ENCODE results near the gene SHROOM2. TPM values are rescaled to one million over a fixed set of nuclear protein-coding genes. Genes with fewer than 3 reads are reported as not detected.
"Not testable (repeated sequence)": the region's sequence is repeated elsewhere in the genome, so short reads cannot be mapped to it uniquely, and the experiment has no call there.

SHROOM2 gene
- total and polyA plus RNA-seq, 8 donors, result 1.3 to 11.3 (median 3.9) TPM

GRCh38 chrX:9805956-9806355 is 19.7 kb downstream of the SHROOM2 start:
- Histone ChIP-seq H3K4me1 (no peaks in the 10 kb centered on the region), H3K36me3 (no peaks in the 10 kb centered on the region), H3K27me3 (no peaks in the 10 kb centered on the region), H3K9me3 (peaks cover 0 to under 1% (median under 1%) of the 10 kb centered on the region in 4 donors), H3K27ac (no peak overlapping the region), H3K4me3 (no peak overlapping the region)
- WGBS, 5 donors, result 90 to 99% (median 96%) methylated on average over 7 of the region's 7 CpGs
- intact Hi-C loops (cut with DNase I; ENCODE audit: low total_unique reads), result no loop called here
- no peak for DNase-seq
- TF ChIP-seq POLR2A (IDR thresholded peaks at IDR 0.05) (no peak), CTCF (IDR thresholded peaks at IDR 0.05) (no peak), POLR2AphosphoS5 (IDR thresholded peaks at IDR 0.05) (no peak), EP300 (IDR thresholded peaks at IDR 0.05) (no peak)

DNA sequence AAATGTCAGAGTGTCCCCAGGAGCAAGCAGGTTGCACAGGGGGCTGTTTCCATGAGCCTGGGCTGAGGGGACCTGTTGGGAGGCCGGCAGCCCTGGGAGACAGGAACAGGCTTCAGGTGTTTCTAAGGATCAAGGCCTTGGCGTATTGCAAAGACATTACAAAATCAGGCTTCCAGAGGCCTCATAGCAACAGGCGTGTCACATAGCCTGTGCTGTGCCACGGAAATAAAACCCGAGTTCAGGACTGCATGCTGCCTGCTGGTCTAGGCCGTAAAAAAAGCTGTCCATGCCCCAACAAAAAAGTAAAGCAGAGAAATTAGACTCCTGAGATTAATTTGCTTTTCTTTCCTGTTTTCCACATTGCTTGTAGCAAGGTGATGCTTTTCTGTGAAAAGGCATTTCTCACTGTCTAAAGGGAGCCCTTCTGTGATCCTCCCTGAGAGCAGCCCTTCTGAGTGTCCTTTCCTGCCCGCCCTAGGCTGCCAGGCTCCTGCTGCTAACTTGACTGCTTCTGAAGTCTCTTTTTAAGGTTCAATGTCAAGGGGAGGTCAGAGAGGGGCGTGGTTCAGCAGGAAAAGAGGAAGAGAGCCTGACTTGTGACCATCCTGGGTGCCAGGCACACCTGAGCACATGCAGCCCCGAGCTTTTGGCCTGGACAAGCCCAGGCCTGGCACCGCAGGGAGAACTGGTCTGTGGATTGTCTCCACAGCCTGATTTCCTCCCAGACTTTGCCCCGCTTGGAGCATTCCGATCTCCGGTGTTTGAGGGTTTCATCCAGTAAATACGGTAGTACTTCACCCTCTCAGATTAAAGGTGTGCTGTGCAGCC is 21.3 kb downstream of the SHROOM2 start:
- Histone ChIP-seq H3K4me3 (no peak overlapping the region), H3K27ac (peak overlapping the region in 1 of 5 donors; percentile 18), H3K9me3 (no peaks in the 10 kb centered on the region), H3K36me3 (no peaks in the 10 kb centered on the region), H3K4me1 (no peaks in the 10 kb centered on the region), H3K27me3 (no peaks in the 10 kb centered on the region)
- peak; percentile 36 to 70 for DNase-seq
- intact Hi-C loops (cut with DNase I; ENCODE audit: low total_unique reads), result no loop called here
- TF ChIP-seq EP300 (IDR thresholded peaks at IDR 0.05) (no peak), CTCF (IDR thresholded peaks at IDR 0.05) (no peak), POLR2A (IDR thresholded peaks at IDR 0.05) (no peak), POLR2AphosphoS5 (IDR thresholded peaks at IDR 0.05) (no peak)
- 45 to 68% (median 60%) methylated on average over 13 to 14 of the region's 14 CpGs for WGBS, 5 donors

- intact Hi-C loops (cut with DNase I; ENCODE audit: low total_unique reads); H3K4me3 ChIP-seq; H3K27ac ChIP-seq; DNase-seq; H3K36me3 ChIP-seq; H3K27me3 ChIP-seq; H3K4me1 ChIP-seq; H3K9me3 ChIP-seq: not testable (repeated sequence)
- WGBS, 5 donors, result 77 to 87% (median 83%) methylated on average over 5 of the region's 5 CpGs
Observed at GRCh38 chrX:9809876-9810275, 23.6 kb downstream of the SHROOM2 start.

- DNase-seq; H3K4me1 ChIP-seq; H3K36me3 ChIP-seq; H3K4me3 ChIP-seq; H3K27ac ChIP-seq; intact Hi-C loops (cut with DNase I; ENCODE audit: low total_unique reads); H3K9me3 ChIP-seq; H3K27me3 ChIP-seq: not testable (repeated sequence)
- 97 to 100% (median 100%) methylated on average over 3 of the region's 3 CpGs; no CpG with 5 or more reads in 1 of the 5 donors for WGBS, 5 donors
Observed at GRCh38 chrX:9811086-9811485, 24.9 kb downstream of the SHROOM2 start.

DNA sequence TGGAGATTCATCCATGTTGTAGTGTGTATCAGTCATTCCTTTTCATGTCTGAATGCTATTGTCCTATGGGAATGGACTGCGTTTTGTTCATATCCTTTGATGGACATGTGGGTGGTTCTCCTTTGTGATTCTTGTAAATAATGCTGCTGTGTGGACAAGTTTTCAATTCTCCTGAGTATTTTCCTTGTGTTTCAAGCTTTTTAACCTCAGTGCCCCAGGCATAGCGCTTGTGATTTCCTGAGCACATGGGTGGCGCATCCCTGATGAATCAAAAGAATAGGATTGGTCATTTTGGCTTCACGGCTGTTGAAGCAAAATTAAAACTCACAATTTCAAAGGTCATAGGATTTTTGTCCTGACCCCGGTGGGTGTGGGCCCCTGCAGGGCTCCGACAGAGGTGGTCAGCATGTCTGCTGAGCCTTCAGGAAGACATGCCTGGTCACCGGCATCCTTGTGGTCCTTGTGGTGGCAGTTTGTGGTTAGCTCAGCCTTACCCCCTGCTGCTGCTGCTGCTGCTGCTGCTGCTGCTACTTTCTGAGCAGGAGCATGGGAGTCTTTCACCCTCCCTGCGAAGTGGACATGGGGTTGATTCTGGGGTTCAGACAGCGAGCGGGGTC is 30.0 kb downstream of the SHROOM2 start:
- Histone ChIP-seq H3K27ac (no peak overlapping the region), H3K4me1 (no peaks in the 10 kb centered on the region), H3K4me3 (no peak overlapping the region), H3K9me3 (no peaks in the 10 kb centered on the region), H3K36me3 (no peaks in the 10 kb centered on the region), H3K27me3 (no peaks in the 10 kb centered on the region)
- 45 to 88% (median 78%) methylated on average over 4 to 10 of the region's 10 CpGs for WGBS, 5 donors
- DNase-seq, result no peak
- intact Hi-C loops (cut with DNase I; ENCODE audit: low total_unique reads), result no loop called here
- TF ChIP-seq POLR2AphosphoS5 (IDR thresholded peaks at IDR 0.05) (no peak), EP300 (IDR thresholded peaks at IDR 0.05) (no peak), CTCF (IDR thresholded peaks at IDR 0.05) (no peak), POLR2A (IDR thresholded peaks at IDR 0.05) (no peak)
